Measurements from ENCODE around the gene SLC23A1. TPM values are rescaled to one million over a fixed set of nuclear protein-coding genes. Genes with fewer than 3 reads are reported as not detected.

The SLC23A1 gene
- total and polyA plus RNA-seq, 9 of the 15 experiments (the other 6 are each of a cell fraction or from before 2014, with no cell fraction given), result 0.03 to 0.20 (median 0.05) TPM; not detected in 5

DNA sequence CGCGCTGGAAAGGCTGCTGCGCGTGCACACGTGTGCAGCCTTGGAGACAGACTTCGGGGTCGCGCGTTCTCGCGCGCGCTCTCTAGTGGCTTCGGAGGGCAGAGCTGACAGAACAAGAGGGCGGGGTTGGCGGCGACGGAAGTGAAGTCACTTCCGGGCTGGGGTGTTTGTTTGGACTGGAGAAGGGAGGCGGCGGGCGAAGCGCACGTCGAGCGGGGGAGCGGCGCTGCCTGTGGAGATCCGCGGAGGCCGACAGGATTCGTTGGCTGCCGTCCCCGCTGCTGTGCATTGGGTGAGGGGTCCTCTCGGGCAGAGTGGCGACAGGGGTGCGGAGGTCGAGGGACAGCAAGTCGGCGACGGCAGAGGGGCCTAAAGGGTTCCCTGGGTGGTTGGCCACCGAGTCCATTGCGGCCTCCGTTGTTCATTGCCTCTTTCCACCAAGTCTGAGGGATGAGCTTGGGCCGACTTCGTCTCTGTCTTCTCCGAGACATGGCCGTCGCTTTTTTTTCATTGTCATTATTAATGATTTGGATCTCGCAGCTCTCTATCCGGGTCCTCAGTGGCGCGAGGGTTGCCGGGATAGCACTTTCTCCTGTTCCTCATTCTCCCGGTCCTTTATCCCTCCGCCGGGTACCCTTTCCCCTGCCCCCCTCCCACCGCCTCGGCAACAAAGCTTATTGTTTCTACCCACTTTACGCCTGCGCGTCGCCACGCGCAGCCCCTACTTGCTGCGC is 41.2 kb downstream of the SLC23A1 start, which contains the start of gene PAIP2 (continued):
- TF ChIP-seq, protein P1, sequence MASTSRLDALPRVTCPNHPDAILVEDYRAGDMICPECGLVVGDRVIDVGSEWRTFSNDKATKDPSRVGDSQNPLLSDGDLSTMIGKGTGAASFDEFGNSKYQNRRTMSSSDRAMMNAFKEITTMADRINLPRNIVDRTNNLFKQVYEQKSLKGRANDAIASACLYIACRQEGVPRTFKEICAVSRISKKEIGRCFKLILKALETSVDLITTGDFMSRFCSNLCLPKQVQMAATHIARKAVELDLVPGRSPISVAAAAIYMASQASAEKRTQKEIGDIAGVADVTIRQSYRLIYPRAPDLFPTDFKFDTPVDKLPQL (IDR thresholded peaks at IDR 0.05; ENCODE audit: extremely low read depth, insufficient read length), result no peak
- TF ChIP-seq CCNT2 (IDR thresholded peaks at IDR 0.05; ENCODE audit: borderline replicate concordance, extremely low read depth, insufficient read length, low read depth, low read length), result peak; percentile 74
- no peak for TF ChIP-seq ZNF232 (CRISPR knock-in tag; IDR thresholded peaks at IDR 0.05)
- TF ChIP-seq ZNF197 (CRISPR knock-in tag; IDR thresholded peaks at IDR 0.05; ENCODE audit: low read depth), result peak; percentile 54; the same call in 1 of the 2 replicates
- 0 out of 2 replicates have a peak, but pooled peaks have one; percentile 31 for TF ChIP-seq ATF1 (CRISPR knock-in tag; IDR thresholded peaks at IDR 0.05)
- peak; percentile 93 for TF ChIP-seq ATF1 (tag; IDR thresholded peaks at IDR 0.05)
- no peak for TF ChIP-seq SAFB2 (IDR thresholded peaks at IDR 0.05; ENCODE audit: borderline replicate concordance, low read depth, low read length, severe bottlenecking)
- TF ChIP-seq TEAD4 (IDR thresholded peaks at IDR 0.05; ENCODE audit: low read length), result no peak
- TF ChIP-seq TEAD4 (CRISPR knock-in tag; IDR thresholded peaks at IDR 0.05; ENCODE audit: borderline replicate concordance), result no peak
- no peak for TF ChIP-seq ZEB2 (IDR thresholded peaks at IDR 0.05)
- TF ChIP-seq, protein P2, sequence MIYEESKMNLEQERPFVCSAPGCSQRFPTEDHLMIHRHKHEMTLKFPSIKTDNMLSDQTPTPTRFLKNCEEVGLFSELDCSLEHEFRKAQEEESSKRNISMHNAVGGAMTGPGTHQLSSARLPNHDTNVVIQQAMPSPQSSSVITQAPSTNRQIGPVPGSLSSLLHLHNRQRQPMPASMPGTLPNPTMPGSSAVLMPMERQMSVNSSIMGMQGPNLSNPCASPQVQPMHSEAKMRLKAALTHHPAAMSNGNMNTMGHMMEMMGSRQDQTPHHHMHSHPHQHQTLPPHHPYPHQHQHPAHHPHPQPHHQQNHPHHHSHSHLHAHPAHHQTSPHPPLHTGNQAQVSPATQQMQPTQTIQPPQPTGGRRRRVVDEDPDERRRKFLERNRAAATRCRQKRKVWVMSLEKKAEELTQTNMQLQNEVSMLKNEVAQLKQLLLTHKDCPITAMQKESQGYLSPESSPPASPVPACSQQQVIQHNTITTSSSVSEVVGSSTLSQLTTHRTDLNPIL (CRISPR knock-in tag; IDR thresholded peaks at IDR 0.05), result no peak
- TF ChIP-seq ETV1 (tag; conservative IDR thresholded peaks at IDR 0.05; ENCODE audit: low read depth), result peak; percentile 90
- TF ChIP-seq TAL1 (IDR thresholded peaks at IDR 0.05), result no peak
- peak; percentile 32; the same call in 1 of the 2 replicates for TF ChIP-seq MAFK (IDR thresholded peaks at IDR 0.05; ENCODE audit: low read length)
- no peak; the same call in 1 of the 2 replicates for TF ChIP-seq LCOR (CRISPR knock-in tag; IDR thresholded peaks at IDR 0.05)
- TF ChIP-seq BCL6 (CRISPR knock-in tag; IDR thresholded peaks at IDR 0.05), result no peak
- TF ChIP-seq NFE2L1 (tag; IDR thresholded peaks at IDR 0.05; ENCODE audit: borderline replicate concordance, low read depth), result no peak
- no peak for TF ChIP-seq ILF3 (IDR thresholded peaks at IDR 0.05; ENCODE audit: borderline replicate concordance)
